ENCODE measurements around the gene APOBEC4. TPM values are rescaled to one million over a fixed set of nuclear protein-coding genes. Genes with fewer than 3 reads are reported as not detected.

The APOBEC4 gene
- total and polyA plus RNA-seq, 10 of the 15 experiments (the other 5 are each of a cell fraction or from before 2014, with no cell fraction given) = 0.04 to 0.25 (median 0.06) TPM; not detected in 5

GRCh38 chr1:183652107-183652506 is 1.0 kb downstream of the APOBEC4 start (continued):
- TF ChIP-seq HSF1 (IDR thresholded peaks at IDR 0.05; ENCODE audit: low read depth, low read length) = no peak
- TF ChIP-seq ATF2 (IDR thresholded peaks at IDR 0.05; ENCODE audit: low read length) = peak; percentile 27; the same call in 1 of the 2 replicates
- peak in 1 of 2 experiments; percentile 38; a peak in 1 of 4 replicates for TF ChIP-seq ETV6 (conservative IDR thresholded peaks at IDR 0.05 in 1 of 2, IDR thresholded peaks at IDR 0.05 in 1 of 2; ENCODE audit: borderline replicate concordance in 1 of 2, low read depth in 1 of 2)
- TF ChIP-seq EED (IDR thresholded peaks at IDR 0.05; ENCODE audit: low read depth) = peak; percentile 6; the same call in 1 of the 2 replicates
- TF ChIP-seq KLF5 (IDR thresholded peaks at IDR 0.05; ENCODE audit: partially characterized antibody) = no peak
- no peak for TF ChIP-seq SKIL (IDR thresholded peaks at IDR 0.05; ENCODE audit: low read depth, poor library complexity, severe bottlenecking)
- no peak for TF ChIP-seq RCOR1 (conservative IDR thresholded peaks at IDR 0.05; ENCODE audit: low read depth, low read length)
- no peak for TF ChIP-seq MLLT1 (IDR thresholded peaks at IDR 0.05)
- 0 out of 2 replicates have a peak, but pooled peaks have one; percentile 22 for TF ChIP-seq CBFB (IDR thresholded peaks at IDR 0.05; ENCODE audit: low read depth)
- peak; percentile 40; the same call in 1 of the 2 replicates for TF ChIP-seq IKZF1 (conservative IDR thresholded peaks at IDR 0.05)
- peak; percentile 48 to 57; a peak in 2 of 4 replicates for TF ChIP-seq IKZF2 (IDR thresholded peaks at IDR 0.05)
- no peak for TF ChIP-seq CHD2 (IDR thresholded peaks at IDR 0.05; ENCODE audit: borderline replicate concordance, low read depth, low read length)
- 0 out of 2 replicates have a peak, but pooled peaks have one; percentile 23 for TF ChIP-seq SPI1 (IDR thresholded peaks at IDR 0.05; ENCODE audit: borderline replicate concordance, insufficient read depth, low read depth, low read length)
- TF ChIP-seq EGR1 (IDR thresholded peaks at IDR 0.05; ENCODE audit: borderline replicate concordance in 1 of 2, low read depth in 2 of 2, low read length in 2 of 2) = no peak
- TF ChIP-seq PKNOX1 (IDR thresholded peaks at IDR 0.05) = peak; percentile 32; the same call in 1 of the 2 replicates
- TF ChIP-seq CHD1 (IDR thresholded peaks at IDR 0.05; ENCODE audit: low read depth, low read length) = no peak
- TF ChIP-seq RUNX3 (IDR thresholded peaks at IDR 0.05; ENCODE audit: low read length) = peak; percentile 78
- peak; percentile 11 to 60; a peak in 3 of 4 replicates for TF ChIP-seq EP300 (IDR thresholded peaks at IDR 0.05; ENCODE audit: borderline replicate concordance in 1 of 2, control insufficient read depth in 1 of 2, low read depth in 2 of 2, low read length in 2 of 2)
